ENCODE results near the gene AMOTL2. TPM values are rescaled to one million over a fixed set of nuclear protein-coding genes. Genes with fewer than 3 reads are reported as not detected.

AMOTL2 gene
- polyA plus RNA-seq, 2 of the 4 experiments (the other 2 are of a cell fraction), result 41.1 to 44.1 TPM

DNA sequence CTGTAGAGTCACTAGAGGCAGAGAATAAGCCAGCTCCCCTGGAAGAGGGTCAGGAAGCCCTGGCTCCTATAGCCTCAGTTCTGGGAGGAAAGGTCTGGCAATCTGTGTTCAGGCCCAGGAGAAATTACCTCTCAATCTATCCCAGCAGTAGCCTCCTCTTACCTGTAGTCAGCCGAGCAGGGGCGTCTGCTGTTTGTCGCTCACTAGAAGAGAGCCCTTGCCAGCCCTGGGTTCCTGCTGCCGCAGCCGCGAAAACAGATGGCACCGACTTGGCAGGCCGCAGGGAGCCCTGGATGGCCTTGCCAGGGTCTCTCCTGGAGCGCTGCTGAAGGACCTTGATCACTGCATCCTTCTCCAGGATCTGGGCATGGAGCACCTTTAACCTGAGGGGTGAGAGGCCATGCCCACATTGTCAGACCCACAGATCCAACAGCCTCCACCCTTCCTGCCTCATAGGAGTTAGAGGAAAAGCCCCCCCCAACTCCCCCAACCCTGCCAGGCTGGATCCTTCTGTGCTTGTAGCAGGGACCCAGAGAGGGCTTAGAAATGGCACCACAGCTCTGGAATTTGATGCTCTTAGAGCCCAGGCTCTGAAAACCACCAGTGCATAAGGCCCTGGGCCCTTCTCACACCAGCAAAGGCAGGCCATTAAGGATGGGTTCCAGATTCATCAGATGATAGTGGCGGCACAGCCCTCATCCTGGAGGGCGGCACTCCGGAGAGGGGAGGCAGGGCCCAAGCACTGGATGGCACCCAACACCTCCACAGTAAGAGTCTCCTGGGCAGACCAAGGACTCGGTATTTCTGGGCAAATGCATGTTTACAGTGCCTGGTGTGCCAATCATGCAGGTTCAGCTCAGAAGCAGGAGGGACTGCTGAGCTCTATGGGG lies 14.9 kb downstream of the AMOTL2 start:
- DNase-seq (ENCODE audit: low read depth in 1 of 2, low spot score in 1 of 2), result no peak
- FAIRE-seq, result no peak
- ChIA-PET POLR2A (interaction anchor here (1.0 to 1.6 kb wide), 5 partner anchors 10 to 46 kb away, joined by 3 to 6 read pairs (median 4); partner anchors contain the start of gene AMOTL2), CTCF (interaction anchor here (0.7 to 31.4 kb wide), 9 partner anchors 8 to 120 kb away, joined by 3 to 356 read pairs (median 7); partner anchors contain the start of genes ANAPC13 and CEP63)
- WGBS (ENCODE audit: missing lambda C conversion rate), result 88% methylated on average over 7 of the region's 13 CpGs
- peaks cover 97% of the 10 kb centered on the region for H3K4me1 ChIP-seq
- no peaks in the 10 kb centered on the region for H3K9me3 ChIP-seq
- H3K4me3 ChIP-seq, result no peak overlapping the region
- ATAC-seq, result no peak
- TF ChIP-seq POLR2AphosphoS2 (conservative IDR thresholded peaks at IDR 0.05; ENCODE audit: low read length) (0 out of 2 replicates have a peak, but pooled peaks have one; percentile 60), JUN (IDR thresholded peaks at IDR 0.05) (peak in 1 of 2 experiments; percentile 38; a peak in 1 of 5 replicates), HDAC2 (IDR thresholded peaks at IDR 0.05) (no peak)
- H3K4me2 ChIP-seq, result peak overlapping the region; percentile 93
- peak overlapping the region; percentile 99 to 100 for H3K27ac ChIP-seq

DNA sequence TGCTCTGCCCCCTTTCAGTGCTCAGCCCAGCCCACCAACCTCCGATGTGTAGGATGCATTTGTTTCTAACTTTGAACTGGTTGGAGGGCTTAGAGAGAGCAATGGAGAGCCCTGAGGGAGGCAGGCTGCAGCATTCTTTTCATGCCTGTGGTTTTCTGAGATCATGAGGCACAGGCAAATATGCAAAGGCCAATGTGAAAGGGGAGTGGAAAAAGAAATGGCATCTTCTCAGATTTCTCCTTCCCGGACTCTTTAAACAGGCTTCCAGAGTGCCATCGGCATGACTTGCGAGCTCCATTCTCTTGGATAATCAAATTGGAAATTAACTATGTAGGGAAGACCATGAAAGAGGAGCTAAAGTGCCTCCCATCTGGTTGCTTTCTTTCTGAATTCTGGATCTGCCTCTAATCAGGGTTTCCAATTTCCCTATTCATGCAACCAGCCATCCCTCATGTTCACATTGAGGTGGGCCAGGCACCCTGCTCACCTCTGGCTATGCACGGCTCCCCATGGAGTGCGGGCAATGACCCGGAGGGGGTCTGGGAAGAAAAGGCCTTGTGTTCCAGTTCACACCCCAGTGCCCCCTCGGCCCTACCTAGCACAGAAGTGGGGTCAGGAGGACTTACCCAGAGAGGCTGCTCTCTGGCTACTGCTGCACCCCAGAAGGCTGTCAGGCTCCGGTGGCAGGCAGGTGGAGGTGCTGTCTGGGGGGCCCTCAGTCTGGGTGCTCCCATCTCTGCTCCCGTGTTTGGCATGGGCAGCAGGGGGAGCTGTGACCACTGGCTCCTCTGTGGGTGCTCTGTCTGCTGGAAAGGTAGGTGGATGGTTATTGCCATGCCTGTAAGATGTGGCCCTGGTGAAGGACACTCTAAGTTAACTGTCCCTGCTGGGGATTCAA lies 16.1 kb downstream of the AMOTL2 start:
- Histone ChIP-seq H3K4me3 (peak overlapping the region; percentile 11; the same call in 1 of the 3 replicates), H3K4me2 (peak overlapping the region; percentile 93), H3K9me3 (no peaks in the 10 kb centered on the region), H3K4me1 (peaks cover 100% of the 10 kb centered on the region), H3K27ac (peak overlapping the region; percentile 99 to 100)
- peak in 1 of 2 experiments; percentile 82 for DNase-seq (ENCODE audit: low read depth in 1 of 2, low spot score in 1 of 2)
- FAIRE-seq, result peak; percentile 43
- 14% methylated on average over 6 of the region's 10 CpGs for WGBS (ENCODE audit: missing lambda C conversion rate)
- ATAC-seq, result peak; percentile 40 to 73; a peak in 5 of 6 replicates
- ChIA-PET CTCF (interaction anchor here (0.7 to 31.4 kb wide), 12 partner anchors 9 to 121 kb away, joined by 3 to 356 read pairs (median 6); partner anchors contain the start of genes ANAPC13 and CEP63), POLR2A (interaction anchor here (1.0 to 1.8 kb wide), 6 partner anchors 13 to 45 kb away, joined by 3 to 7 read pairs (median 5); partner anchors contain the start of gene AMOTL2)
- TF ChIP-seq NR3C1 (IDR thresholded peaks at IDR 0.05) (no peak), PHF8 (IDR thresholded peaks at IDR 0.05; ENCODE audit: borderline replicate concordance, low read depth) (no peak), NPAS2 (CRISPR knock-in tag; IDR thresholded peaks at IDR 0.05; ENCODE audit: borderline replicate concordance) (no peak), NFE2L2 (conservative IDR thresholded peaks at IDR 0.05; ENCODE audit: low read length) (no peak), JUN (IDR thresholded peaks at IDR 0.05) (peak; percentile 38 to 44; a peak in 3 of 5 replicates), FOSB (CRISPR knock-in tag; IDR thresholded peaks at IDR 0.05) (no peak), GATA3 (IDR thresholded peaks at IDR 0.05; ENCODE audit: borderline replicate concordance) (peak; percentile 75; the same call in 1 of the 2 replicates), EHMT2 (IDR thresholded peaks at IDR 0.05; ENCODE audit: low read depth) (no peak), KDM1A (IDR thresholded peaks at IDR 0.05; ENCODE audit: low read depth) (no peak), BHLHE40 (IDR thresholded peaks at IDR 0.05; ENCODE audit: low read depth, low read length) (no peak), POLR2A (IDR thresholded peaks at IDR 0.05; ENCODE audit: low read length) (no peak), MYC (IDR thresholded peaks at IDR 0.05; ENCODE audit: borderline replicate concordance, low read length) (no peak), SMC3 (IDR thresholded peaks at IDR 0.05) (peak; percentile 30; the same call in 1 of the 3 replicates), ESRRA (IDR thresholded peaks at IDR 0.05; ENCODE audit: borderline replicate concordance, low read length) (no peak), RARB (CRISPR knock-in tag; IDR thresholded peaks at IDR 0.05) (no peak), FOXS1 (CRISPR knock-in tag; IDR thresholded peaks at IDR 0.05) (no peak), ZNF302 (CRISPR knock-in tag; IDR thresholded peaks at IDR 0.05) (no peak), CHD2 (IDR thresholded peaks at IDR 0.05; ENCODE audit: low read length, partially characterized antibody) (no peak), RAD21 (conservative IDR thresholded peaks at IDR 0.05 in 1 of 2, IDR thresholded peaks at IDR 0.05 in 1 of 2) (peak; percentile 35 to 48; a peak in 4 of 5 replicates), RNF2 (IDR thresholded peaks at IDR 0.05; ENCODE audit: borderline replicate concordance, low read depth) (no peak)
- TF ChIP-seq, protein P1, sequence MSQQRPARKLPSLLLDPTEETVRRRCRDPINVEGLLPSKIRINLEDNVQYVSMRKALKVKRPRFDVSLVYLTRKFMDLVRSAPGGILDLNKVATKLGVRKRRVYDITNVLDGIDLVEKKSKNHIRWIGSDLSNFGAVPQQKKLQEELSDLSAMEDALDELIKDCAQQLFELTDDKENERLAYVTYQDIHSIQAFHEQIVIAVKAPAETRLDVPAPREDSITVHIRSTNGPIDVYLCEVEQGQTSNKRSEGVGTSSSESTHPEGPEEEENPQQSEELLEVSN (IDR thresholded peaks at IDR 0.05; ENCODE audit: borderline replicate concordance, low read depth), result no peak
- TF ChIP-seq, protein P2, sequence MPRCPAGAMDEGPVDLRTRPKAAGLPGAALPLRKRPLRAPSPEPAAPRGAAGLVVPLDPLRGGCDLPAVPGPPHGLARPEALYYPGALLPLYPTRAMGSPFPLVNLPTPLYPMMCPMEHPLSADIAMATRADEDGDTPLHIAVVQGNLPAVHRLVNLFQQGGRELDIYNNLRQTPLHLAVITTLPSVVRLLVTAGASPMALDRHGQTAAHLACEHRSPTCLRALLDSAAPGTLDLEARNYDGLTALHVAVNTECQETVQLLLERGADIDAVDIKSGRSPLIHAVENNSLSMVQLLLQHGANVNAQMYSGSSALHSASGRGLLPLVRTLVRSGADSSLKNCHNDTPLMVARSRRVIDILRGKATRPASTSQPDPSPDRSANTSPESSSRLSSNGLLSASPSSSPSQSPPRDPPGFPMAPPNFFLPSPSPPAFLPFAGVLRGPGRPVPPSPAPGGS (IDR thresholded peaks at IDR 0.05), result no peak
- TF ChIP-seq, protein P3, sequence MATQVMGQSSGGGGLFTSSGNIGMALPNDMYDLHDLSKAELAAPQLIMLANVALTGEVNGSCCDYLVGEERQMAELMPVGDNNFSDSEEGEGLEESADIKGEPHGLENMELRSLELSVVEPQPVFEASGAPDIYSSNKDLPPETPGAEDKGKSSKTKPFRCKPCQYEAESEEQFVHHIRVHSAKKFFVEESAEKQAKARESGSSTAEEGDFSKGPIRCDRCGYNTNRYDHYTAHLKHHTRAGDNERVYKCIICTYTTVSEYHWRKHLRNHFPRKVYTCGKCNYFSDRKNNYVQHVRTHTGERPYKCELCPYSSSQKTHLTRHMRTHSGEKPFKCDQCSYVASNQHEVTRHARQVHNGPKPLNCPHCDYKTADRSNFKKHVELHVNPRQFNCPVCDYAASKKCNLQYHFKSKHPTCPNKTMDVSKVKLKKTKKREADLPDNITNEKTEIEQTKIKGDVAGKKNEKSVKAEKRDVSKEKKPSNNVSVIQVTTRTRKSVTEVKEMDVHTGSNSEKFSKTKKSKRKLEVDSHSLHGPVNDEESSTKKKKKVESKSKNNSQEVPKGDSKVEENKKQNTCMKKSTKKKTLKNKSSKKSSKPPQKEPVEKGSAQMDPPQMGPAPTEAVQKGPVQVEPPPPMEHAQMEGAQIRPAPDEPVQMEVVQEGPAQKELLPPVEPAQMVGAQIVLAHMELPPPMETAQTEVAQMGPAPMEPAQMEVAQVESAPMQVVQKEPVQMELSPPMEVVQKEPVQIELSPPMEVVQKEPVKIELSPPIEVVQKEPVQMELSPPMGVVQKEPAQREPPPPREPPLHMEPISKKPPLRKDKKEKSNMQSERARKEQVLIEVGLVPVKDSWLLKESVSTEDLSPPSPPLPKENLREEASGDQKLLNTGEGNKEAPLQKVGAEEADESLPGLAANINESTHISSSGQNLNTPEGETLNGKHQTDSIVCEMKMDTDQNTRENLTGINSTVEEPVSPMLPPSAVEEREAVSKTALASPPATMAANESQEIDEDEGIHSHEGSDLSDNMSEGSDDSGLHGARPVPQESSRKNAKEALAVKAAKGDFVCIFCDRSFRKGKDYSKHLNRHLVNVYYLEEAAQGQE (IDR thresholded peaks at IDR 0.05), result no peak
- TF ChIP-seq, protein P4, sequence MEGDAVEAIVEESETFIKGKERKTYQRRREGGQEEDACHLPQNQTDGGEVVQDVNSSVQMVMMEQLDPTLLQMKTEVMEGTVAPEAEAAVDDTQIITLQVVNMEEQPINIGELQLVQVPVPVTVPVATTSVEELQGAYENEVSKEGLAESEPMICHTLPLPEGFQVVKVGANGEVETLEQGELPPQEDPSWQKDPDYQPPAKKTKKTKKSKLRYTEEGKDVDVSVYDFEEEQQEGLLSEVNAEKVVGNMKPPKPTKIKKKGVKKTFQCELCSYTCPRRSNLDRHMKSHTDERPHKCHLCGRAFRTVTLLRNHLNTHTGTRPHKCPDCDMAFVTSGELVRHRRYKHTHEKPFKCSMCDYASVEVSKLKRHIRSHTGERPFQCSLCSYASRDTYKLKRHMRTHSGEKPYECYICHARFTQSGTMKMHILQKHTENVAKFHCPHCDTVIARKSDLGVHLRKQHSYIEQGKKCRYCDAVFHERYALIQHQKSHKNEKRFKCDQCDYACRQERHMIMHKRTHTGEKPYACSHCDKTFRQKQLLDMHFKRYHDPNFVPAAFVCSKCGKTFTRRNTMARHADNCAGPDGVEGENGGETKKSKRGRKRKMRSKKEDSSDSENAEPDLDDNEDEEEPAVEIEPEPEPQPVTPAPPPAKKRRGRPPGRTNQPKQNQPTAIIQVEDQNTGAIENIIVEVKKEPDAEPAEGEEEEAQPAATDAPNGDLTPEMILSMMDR (IDR thresholded peaks at IDR 0.05), result peak; percentile 41
